ENCODE measurements around the gene TRPM8. TPM values are rescaled to one million over a fixed set of nuclear protein-coding genes. Genes with fewer than 3 reads are reported as not detected.

The TRPM8 gene
- 0.15 TPM in 1 of 2 replicates, not detected in the other for total RNA-seq

DNA sequence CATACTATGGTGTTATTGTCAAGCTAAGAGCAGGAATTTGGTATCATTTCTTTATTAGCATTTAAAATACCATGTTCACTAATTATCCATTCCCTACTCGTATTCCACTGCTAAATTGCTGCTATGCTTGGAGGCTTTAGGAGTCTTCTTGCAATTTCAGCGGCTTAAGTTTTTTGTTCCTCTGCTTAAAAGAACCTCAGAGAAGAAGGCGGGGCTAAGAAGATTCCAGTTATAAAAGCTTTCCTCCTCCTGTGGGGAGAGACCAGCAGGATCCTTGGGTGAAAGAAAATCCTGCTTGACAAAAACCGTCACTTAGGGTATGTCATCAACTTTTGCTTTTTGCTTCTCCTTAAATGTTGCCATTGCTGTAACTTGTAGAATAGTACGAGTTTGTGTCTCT is at the start of gene TRPM8:
Gene TRPM8, plus strand, starts transcription at position 258 of the 400 bp plus-strand sequence. CDS start 9,165 bp downstream, outside the sequence.

GRCh38 chr2:233867993-233868532 is 49.1 kb upstream of the TRPM8 start, which contains the start of gene MSL3B:
TSS of gene MSL3B (minus strand) at chr2:233868386.

GRCh38 chr2:234050455-234051135 is 133.4 kb downstream of the TRPM8 start, which contains the start of gene SPP2:
TSS of gene SPP2 (plus strand) at chr2:234050702. CDS start at chr2:234050787, 85 bp downstream.

Other genes starting within 250 kb of the TRPM8 start
- gene UGT1A9, start 245.5 kb upstream of the TRPM8 start, total RNA-seq = 0.15 TPM in 1 of 2 replicates, not detected in the other
- gene UGT1A7, start 235.5 kb upstream of the TRPM8 start, total RNA-seq = not detected in 2 replicates
- gene UGT1A6, start 224.5 kb upstream of the TRPM8 start, total RNA-seq = not detected in 2 replicates
- not detected in 2 replicates for gene UGT1A5, start 204.5 kb upstream of the TRPM8 start, total RNA-seq
- not detected in 2 replicates for gene UGT1A4, start 198.6 kb upstream of the TRPM8 start, total RNA-seq
- gene UGT1A3, start 188.3 kb upstream of the TRPM8 start, total RNA-seq = not detected in 2 replicates
- gene UGT1A1, start 157.1 kb upstream of the TRPM8 start, total RNA-seq = not detected in 2 replicates
- not detected in 2 replicates for gene MROH2A, start 139.0 kb upstream of the TRPM8 start, total RNA-seq
- gene HJURP, start 62.8 kb upstream of the TRPM8 start, total RNA-seq = 23.1 and 26.0 TPM in 2 replicates
- gene SPP2, start 133.3 kb downstream of the TRPM8 start, total RNA-seq = not detected in 2 replicates

Measured in epithelial cell of umbilical artery (primary cell).